HG03439 (cell line): ENCODE data around the gene PLEKHM3.
"Not testable (repeated sequence)": the region's sequence is repeated elsewhere in the genome, so short reads cannot be mapped to it uniquely, and the experiment has no call there.

Experiments
- ATAC-seq: cut with Tn5 transposase; IDR thresholded peaks from one replicate; pipeline ENCODE4 v1.9.1; 2021; ENCODE audit warnings: mild to moderate bottlenecking, moderate library complexity; ENCODE audit not compliant: unreplicated experiment

The PLEKHM3 gene

GRCh38 chr2:207951734-207952470 is 73.4 kb downstream of the PLEKHM3 start:
- ATAC-seq, result no peak

- ATAC-seq, result no peak
Measured at GRCh38 chr2:207950761-207951114, 74.6 kb downstream of the PLEKHM3 start.

DNA sequence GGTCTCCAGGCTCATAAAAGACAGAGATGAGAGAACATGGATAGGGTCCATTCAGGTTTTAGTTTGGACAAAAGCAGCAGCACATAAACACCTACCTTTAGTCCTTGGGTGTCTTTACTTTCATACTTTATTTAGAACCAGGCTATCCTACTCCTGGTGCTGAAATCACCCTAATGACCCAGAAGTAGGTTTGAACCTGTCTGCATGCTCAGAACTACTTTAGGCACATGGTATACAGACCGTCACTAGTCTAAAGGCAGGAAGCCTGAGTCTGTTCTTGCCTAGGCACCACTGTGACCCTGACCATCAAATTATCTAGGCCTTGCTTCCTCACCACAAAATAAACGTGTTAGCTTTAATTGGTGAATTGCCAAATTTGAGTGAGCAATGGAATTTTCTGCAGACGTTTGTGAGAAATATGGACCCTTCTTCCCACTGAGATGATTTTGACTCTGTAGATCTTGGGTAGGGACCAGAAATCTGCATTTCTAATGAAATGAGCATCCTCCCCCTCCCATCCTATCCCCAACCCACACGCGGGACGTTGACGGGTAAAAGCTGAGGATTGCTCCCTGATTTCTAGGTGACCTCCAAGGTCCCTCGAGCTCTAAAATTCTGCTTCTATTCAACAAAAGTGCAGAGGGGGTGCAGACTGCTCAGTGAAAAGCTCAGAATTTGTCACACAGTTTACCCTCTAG is 75.1 kb downstream of the PLEKHM3 start:
- no peak for ATAC-seq

DNA sequence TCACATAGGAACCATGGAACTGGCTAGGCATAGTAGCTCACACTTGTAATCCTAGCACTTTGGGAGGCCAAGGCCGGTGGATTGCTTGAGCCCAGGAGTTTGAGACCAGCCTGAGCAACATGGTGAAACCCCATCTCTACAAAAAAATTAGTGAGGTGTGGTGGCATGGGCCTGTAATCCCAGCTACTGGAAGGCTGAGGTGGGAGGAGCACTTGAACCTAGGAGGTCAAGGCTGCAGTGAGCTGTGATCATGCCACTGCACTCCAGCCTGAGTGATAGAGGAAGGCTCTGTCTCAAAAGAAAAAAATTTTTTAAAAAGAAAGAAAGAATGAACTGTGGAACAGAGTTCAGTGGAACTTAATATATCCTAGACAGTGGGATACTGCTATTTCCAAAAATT is 76.1 kb downstream of the PLEKHM3 start:
- not testable (repeated sequence) for ATAC-seq

DNA sequence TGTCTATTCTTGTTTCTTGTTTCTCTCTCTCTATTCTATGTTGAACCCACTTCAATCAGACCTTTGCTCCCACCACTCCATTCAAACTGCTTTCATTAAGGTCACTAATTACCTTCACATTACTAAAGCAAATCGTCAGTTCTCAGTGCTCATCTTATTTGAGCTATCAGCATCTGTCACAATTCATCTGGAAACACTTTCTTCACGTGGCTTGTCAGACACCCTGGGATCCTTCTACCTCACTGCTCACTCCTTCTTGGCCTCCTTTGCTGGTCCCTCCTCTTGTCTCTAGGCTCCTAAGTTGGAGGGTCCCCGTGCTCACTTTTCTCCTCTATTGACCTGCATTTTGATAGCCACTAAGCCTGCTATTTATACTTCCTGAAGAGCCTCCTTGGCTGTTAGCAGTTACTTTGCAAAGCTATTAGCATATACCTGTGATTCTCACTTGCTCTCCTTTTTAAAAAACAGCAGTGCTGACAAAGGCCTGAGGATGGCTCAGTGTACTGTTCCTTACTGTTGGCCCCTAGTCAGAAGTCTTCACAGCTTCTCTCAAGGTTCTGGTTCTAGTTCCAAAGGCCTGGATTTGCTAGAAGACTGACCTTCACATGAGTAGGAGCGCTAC is 80.2 kb downstream of the PLEKHM3 start:
- ATAC-seq, result no peak

DNA sequence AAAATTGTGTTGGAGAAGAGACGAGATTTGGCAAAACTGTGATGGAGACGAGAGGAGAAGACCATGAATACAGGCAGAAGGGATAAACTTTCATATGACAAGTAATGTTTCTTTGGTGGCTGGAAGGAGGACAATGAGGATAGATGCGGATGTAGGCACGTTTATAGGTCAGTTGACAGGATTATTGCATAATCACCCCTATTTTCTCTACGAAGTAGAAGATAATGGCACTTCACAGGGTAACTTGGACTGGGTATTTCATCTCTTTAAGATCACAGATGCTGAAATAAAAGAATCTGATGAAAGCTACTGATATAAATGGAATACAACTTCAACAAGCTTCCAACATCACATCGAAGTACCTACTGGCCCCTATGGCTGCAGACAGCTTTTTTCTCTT is 81.0 kb downstream of the PLEKHM3 start:
- ATAC-seq, result no peak

- ATAC-seq, result no peak
Measured at GRCh38 chr2:207939342-207940108, 85.8 kb downstream of the PLEKHM3 start.

DNA sequence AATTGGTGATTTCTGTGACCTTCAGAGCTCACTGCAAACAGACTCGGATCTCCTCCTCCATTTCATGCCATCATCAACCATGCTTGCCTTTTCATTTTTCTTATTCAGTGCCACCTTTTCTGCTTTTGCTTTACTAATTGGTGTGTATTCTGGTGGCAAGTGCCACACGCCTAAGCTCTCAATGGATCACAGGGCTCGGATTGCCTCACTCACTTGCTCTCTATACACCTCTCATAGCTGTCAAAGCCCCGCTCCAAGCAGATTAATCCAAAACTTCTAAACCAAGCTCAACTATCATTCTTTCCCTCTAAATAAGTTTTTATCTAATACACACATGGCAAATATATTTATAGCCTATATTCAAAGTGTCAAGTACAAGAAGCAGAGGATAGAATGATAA is 86.4 kb downstream of the PLEKHM3 start:
- ATAC-seq, result no peak

- no peak for ATAC-seq
Measured at GRCh38 chr2:207938415-207938814, 86.9 kb downstream of the PLEKHM3 start.

DNA sequence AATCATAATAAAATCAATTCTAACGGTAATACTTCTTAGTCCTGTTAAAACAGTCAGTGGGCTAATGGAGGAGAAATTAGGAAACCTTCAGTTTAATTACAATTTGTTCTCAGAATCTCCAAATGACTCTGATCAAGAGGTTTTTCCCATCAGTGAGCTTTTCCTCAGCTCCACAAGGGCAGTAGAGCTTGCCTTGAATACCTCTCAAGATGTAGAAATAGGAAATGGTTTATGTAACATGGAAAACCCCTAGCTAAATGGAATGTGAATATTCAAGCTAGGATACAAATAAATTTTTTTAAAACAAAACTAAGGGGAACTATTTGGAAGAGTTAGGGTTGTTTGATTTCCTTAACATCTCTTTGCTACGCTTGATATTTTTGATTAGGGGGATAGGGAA is 87.5 kb downstream of the PLEKHM3 start:
- ATAC-seq, result no peak

DNA sequence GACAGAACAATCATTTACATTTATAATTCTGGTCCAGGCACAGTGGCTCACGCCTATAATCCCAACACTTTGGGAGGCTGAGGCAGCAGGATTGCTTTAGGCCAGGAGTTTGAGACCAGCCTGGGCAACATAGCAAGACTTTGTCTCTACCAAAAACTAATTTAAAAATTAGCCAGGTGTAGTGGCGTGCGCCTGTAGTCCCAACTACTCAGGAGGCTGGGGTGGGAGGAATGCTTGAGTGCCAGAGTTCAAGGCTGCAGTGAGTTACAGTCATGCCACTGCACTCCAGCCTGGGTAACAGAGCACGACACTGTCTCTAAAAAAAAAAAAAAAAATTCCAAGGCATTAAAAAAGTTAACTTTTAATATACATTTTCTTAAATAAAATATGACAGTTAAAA is 88.1 kb downstream of the PLEKHM3 start:
- no peak for ATAC-seq

- no peak for ATAC-seq
Measured at GRCh38 chr2:207936380-207936779, 88.9 kb downstream of the PLEKHM3 start.

GRCh38 chr2:207935991-207936370 is 89.3 kb downstream of the PLEKHM3 start:
- no peak for ATAC-seq

DNA sequence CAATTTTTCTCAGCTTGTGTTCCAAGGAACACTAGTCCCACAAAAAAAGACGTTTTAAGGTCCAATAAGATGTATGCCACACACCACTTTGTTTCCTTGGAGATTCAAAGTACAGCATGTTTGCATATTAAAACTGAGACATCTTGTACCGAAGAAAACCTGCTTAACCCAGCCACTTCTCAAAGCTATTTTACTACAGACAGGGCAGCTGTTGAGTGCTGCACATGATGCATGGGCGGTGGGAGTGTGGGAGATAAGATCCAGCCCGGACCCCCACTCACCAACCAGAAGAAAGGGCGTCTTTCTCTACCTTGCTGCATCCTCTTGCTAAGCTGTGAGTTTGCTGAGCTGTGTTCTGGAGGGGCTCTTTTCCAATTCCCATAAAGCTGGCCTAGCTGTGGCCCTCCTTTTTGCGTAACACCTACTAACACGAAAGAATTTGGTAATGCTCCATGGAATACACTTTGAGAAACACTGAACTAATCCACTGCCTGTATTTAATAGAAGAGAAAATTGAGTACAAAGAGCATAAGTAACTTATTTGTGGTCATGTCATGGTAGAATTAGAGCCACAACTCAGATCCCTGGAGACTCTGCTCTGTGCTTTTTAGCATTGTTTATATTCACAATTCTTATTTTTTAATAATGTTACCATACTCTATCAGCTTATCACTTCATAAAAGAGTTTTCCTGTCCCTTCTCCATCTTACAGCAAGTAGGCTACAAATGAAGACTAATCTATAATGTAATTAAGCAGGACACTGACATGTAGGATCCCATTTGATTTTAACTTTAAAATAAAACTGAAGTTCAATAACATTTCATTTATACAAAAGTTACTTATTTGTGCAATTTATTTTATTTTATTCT is 90.0 kb downstream of the PLEKHM3 start:
- ATAC-seq, result no peak

DNA sequence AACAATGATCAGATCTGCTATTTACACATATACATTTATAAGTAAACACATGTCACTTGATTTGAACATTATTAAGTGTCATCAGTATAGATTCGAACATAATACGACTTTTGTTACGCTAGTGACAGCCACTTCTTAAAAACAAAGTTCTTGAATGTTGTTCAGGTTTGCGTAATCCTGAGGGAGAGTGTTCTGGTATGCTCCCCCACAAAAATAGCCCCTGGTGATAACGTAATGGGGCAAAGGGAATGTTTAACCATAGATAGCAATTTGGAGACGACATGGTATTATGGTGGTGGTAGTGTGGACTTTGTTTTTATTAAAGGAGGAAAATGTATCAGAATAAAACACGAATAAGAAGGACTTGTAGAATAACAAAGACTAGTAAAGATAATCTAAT is 90.6 kb downstream of the PLEKHM3 start:
- ATAC-seq, result no peak

- ATAC-seq, result no peak
Measured at GRCh38 chr2:207933396-207934065, 91.8 kb downstream of the PLEKHM3 start.

DNA sequence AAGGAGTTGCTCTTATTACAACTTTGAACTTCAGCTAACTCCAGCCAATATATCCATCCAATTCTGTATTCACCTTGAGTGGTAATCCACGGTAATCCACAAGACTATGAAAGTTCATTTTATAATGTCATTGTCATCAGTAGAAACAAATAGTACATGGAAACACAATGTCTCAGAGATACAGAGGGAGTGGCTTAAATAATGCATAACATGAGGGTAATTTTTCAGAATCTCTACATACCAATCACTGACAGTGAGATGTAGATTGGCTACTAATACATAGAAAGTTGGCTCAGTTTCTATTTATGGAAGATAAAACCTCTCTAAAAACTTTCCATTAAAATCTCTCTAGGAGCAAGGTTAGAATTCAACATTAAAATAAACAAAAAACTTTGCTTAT is 93.2 kb downstream of the PLEKHM3 start:
- ATAC-seq, result no peak

- no peak for ATAC-seq
Measured at GRCh38 chr2:207930747-207931146, 94.6 kb downstream of the PLEKHM3 start.

DNA sequence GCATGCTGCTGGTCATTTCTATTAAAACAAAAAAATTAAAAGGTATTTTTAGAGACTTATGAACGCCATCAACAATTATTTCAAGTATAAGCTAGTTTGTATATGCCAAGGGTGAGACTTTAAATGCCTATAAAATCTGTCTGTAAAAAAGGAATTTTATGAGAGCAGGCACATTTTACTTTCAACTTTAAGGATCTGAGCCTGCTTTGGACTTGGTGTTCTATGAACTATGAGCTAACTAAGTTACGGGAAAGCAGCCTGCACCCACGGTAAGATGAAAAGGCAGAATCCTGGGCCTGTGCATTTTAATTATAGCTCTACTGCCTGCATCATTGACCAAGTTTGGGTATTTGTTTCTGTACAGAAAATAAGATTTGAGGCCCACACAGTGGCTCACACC is 95.4 kb downstream of the PLEKHM3 start:
- ATAC-seq, result no peak

DNA sequence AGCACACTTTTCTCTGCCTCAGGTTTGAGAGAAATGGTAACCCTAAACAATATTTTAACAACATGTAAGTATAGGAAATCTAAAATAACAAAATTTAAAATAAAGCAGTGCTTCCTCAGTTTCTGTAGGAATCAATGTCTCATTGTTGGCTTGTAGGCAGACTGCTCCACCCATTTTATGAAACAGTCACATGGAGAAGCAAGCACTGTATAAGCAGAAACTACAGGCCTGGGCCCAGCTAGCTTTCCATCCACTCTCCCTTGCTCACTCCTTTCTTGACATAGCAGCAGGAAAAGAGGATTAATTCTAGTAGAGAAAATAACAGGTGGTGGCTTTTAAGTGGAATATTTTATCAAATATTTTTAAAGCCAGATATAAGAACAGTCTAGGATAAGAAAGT is 97.2 kb downstream of the PLEKHM3 start:
- ATAC-seq, result no peak
